ENCODE measurements around the gene RPS15A. TPM values are rescaled to one million over a fixed set of nuclear protein-coding genes. Genes with fewer than 3 reads are reported as not detected.

Gene RPS15A
- polyA plus RNA-seq, 2 of the 4 experiments (the other 2 are of a cell fraction): 1,817 to 4,362 TPM

DNA sequence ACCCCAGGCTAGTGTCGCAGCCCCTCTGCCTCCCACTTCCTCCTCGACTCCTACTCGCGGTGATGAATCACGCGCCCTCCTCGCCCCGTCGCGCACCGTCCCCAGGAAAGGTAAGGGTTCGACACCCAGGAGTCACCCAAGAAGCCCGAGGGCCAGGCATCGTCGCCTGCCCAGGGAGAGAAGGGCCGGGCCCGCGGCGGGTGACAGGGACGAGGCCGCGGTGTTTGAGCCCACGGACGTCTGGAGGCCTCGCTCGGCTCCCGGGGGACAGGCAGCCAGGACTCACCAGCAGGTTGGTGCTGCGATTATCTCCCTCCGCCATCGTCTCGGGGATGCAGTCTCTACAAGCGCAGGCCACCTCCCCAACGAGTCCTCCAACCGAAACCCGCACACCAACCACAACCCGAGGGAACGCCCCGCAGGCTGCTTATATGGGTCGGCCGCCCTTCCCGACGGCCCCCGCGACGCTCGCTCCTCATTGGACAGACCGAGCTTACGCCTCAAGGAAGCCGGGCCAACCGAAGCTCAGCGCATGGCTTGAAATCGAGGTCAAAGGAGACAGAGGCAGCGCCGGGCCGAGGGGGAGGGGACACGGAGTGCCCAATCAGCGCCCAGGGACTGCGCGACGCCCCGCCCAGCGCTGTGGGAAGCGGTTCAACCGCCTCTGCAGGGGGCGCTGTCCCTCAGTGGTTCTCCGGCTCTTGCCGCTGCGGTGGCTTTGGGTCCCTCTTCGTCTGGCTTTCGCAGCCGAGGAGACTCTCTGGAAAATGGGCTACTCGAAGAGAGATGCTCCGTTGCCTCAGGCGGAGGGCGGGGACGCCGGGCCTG is 11.2 kb upstream of the RPS15A start, which contains the start of gene ARL6IP1:
Gene ARL6IP1, minus strand, starts transcription at position 405 of the 828 bp plus-strand sequence. Its CDS starts 83 bp downstream, at position 322.
- Histone ChIP-seq H3K4me2 (peak within 1 kb of the TSS; percentile 97), H3K4me3 (peak within 1 kb of the TSS; percentile 92), H3K27ac (peak within 1 kb of the TSS; percentile 87 to 94), H3K4me1 (peaks cover 61% of the 10 kb centered on the region), H3K9me3 (no peaks in the 10 kb centered on the region)
- 2% methylated on average over 35 of the region's 77 CpGs for WGBS (ENCODE audit: missing lambda C conversion rate)
- DNase-seq (ENCODE audit: low read depth in 1 of 2, low spot score in 1 of 2): peak; percentile 97 to 100
- peak; percentile 93 to 95 for ATAC-seq
- peak; percentile 78 for FAIRE-seq
- POLR2A ChIA-PET: interaction anchor here (0.6 to 5.7 kb wide), 30 partner anchors 9 to 754 kb away, joined by 3 to 208 read pairs (median 4); partner anchors contain the start of genes COQ7, ITPRIPL2, RPS15A and TMC7
- CTCF ChIA-PET: interaction anchor here (0.5 to 4.0 kb wide), 39 partner anchors 9 to 1008 kb away, joined by 3 to 52 read pairs (median 4); partner anchors contain the start of gene RPS15A
- TF ChIP-seq RAD21 (conservative IDR thresholded peaks at IDR 0.05 in 1 of 2, IDR thresholded peaks at IDR 0.05 in 1 of 2) (peak; percentile 49 to 63), ZFP36 (IDR thresholded peaks at IDR 0.05; ENCODE audit: borderline replicate concordance, partially characterized antibody) (no peak), CHD2 (IDR thresholded peaks at IDR 0.05; ENCODE audit: low read length, partially characterized antibody) (no peak), CEBPB (IDR thresholded peaks at IDR 0.05) (no peak), HEYL (CRISPR knock-in tag; IDR thresholded peaks at IDR 0.05) (no peak), RCOR1 (IDR thresholded peaks at IDR 0.05; ENCODE audit: low read depth, low read length) (no peak), HOXA7 (CRISPR knock-in tag; IDR thresholded peaks at IDR 0.05) (peak; percentile 91), EHMT2 (IDR thresholded peaks at IDR 0.05; ENCODE audit: low read depth) (no peak), ZC3H11A (IDR thresholded peaks at IDR 0.05) (no peak), POLR2AphosphoS2 (conservative IDR thresholded peaks at IDR 0.05; ENCODE audit: low read length) (peak; percentile 72; the same call in 1 of the 2 replicates), HOXB5 (CRISPR knock-in tag; IDR thresholded peaks at IDR 0.05) (no peak), HES2 (IDR thresholded peaks at IDR 0.05) (no peak), TP53 (CRISPR knock-in tag; IDR thresholded peaks at IDR 0.05) (peak; percentile 91), BCL3 (IDR thresholded peaks at IDR 0.05) (peak; percentile 99), GATA3 (IDR thresholded peaks at IDR 0.05; ENCODE audit: borderline replicate concordance) (no peak), PHF8 (IDR thresholded peaks at IDR 0.05; ENCODE audit: borderline replicate concordance, low read depth) (peak; percentile 100), HOXB13 (CRISPR knock-in tag; IDR thresholded peaks at IDR 0.05; ENCODE audit: low read depth) (no peak), EP300 (IDR thresholded peaks at IDR 0.05) (no peak), HMGXB4 (CRISPR knock-in tag; IDR thresholded peaks at IDR 0.05; ENCODE audit: borderline replicate concordance) (no peak), SMC3 (IDR thresholded peaks at IDR 0.05) (peak; percentile 52; the same call in 2 of the 3 replicates), SREBF2 (IDR thresholded peaks at IDR 0.05) (no peak), MAZ (IDR thresholded peaks at IDR 0.05; ENCODE audit: borderline replicate concordance, low read depth, low read length) (no peak; the same call in 1 of the 2 replicates), CHD4 (IDR thresholded peaks at IDR 0.05; ENCODE audit: borderline replicate concordance) (no peak), TFCP2L1 (CRISPR knock-in tag; IDR thresholded peaks at IDR 0.05) (peak; percentile 95; the same call in 1 of the 2 replicates), RNF2 (IDR thresholded peaks at IDR 0.05; ENCODE audit: borderline replicate concordance, low read depth) (no peak), ESRRA (IDR thresholded peaks at IDR 0.05; ENCODE audit: borderline replicate concordance, low read length) (no peak), MYC (IDR thresholded peaks at IDR 0.05; ENCODE audit: borderline replicate concordance, low read length) (no peak; the same call in 1 of the 2 replicates), RFX5 (IDR thresholded peaks at IDR 0.05) (peak; percentile 74; the same call in 1 of the 2 replicates), JUNB (IDR thresholded peaks at IDR 0.05) (no peak), NR3C1 (IDR thresholded peaks at IDR 0.05) (no peak), HDAC2 (IDR thresholded peaks at IDR 0.05) (no peak), KDM5A (IDR thresholded peaks at IDR 0.05) (0 out of 2 replicates have a peak, but pooled peaks have one; percentile 39), NPAS2 (CRISPR knock-in tag; IDR thresholded peaks at IDR 0.05; ENCODE audit: borderline replicate concordance) (no peak), CBX8 (IDR thresholded peaks at IDR 0.05) (no peak), POLR2A (IDR thresholded peaks at IDR 0.05; ENCODE audit: low read length) (peak; percentile 100), FOSB (CRISPR knock-in tag; IDR thresholded peaks at IDR 0.05) (peak; percentile 85; the same call in 1 of the 2 replicates), FOSL2 (IDR thresholded peaks at IDR 0.05) (no peak), FOSL2 (CRISPR knock-in tag; IDR thresholded peaks at IDR 0.05) (no peak)
- TF ChIP-seq, protein P1, sequence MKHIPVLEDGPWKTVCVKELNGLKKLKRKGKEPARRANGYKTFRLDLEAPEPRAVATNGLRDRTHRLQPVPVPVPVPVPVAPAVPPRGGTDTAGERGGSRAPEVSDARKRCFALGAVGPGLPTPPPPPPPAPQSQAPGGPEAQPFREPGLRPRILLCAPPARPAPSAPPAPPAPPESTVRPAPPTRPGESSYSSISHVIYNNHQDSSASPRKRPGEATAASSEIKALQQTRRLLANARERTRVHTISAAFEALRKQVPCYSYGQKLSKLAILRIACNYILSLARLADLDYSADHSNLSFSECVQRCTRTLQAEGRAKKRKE (CRISPR knock-in tag; IDR thresholded peaks at IDR 0.05; ENCODE audit: low read depth): no peak
